Skeletal muscle satellite cell (primary cell): ENCODE measurements around the gene LMNTD1.
"Not testable (repeated sequence)": the region's sequence is repeated elsewhere in the genome, so short reads cannot be mapped to it uniquely, and the experiment has no call there.

Experiments used
- H3K27me3 ChIP-seq: 2 replicates; pipeline ENCODE4 v1.7.0; 2013; ENCODE audit warnings: low read length; ENCODE audit not compliant: control insufficient read depth, insufficient read depth
- H3K36me3 ChIP-seq: 2 replicates; pipeline ENCODE4 v1.7.0; 2013; ENCODE audit warnings: mild to moderate bottlenecking, control low read depth, low read length; ENCODE audit not compliant: insufficient read depth
- H3K4me1 ChIP-seq: 2 replicates; pipeline ENCODE4 v1.7.0; 2013; ENCODE audit warnings: low read length; ENCODE audit not compliant: control insufficient read depth, insufficient read depth
- H3K4me2 ChIP-seq: 2 replicates; pipeline ENCODE4 v1.7.0; 2013; ENCODE audit warnings: mild to moderate bottlenecking, low read length
- H3K4me3 ChIP-seq: 2 replicates; pipeline ENCODE4 v1.7.0; 2013; ENCODE audit warnings: low read length
- H3K9ac ChIP-seq: 2 replicates; pipeline ENCODE4 v1.7.0; 2013; ENCODE audit warnings: mild to moderate bottlenecking, low read depth, low read length, moderate library complexity
- H3K9me3 ChIP-seq: replicated peaks from 2 replicates; pipeline ENCODE4 v1.7.0; 2013; ENCODE audit warnings: mild to moderate bottlenecking, control low read depth, low read length

LMNTD1 gene

GRCh38 chr12:25502596-25502995 lies 50.5 kb downstream of the LMNTD1 start:
- Histone ChIP-seq H3K36me3 (no peaks in the 10 kb centered on the region), H3K4me2 (no peak overlapping the region), H3K9me3 (no peaks in the 10 kb centered on the region), H3K27me3 (no peaks in the 10 kb centered on the region), H3K4me1 (peaks cover 22% of the 10 kb centered on the region), H3K9ac (no peak overlapping the region), H3K4me3 (no peak overlapping the region)

DNA sequence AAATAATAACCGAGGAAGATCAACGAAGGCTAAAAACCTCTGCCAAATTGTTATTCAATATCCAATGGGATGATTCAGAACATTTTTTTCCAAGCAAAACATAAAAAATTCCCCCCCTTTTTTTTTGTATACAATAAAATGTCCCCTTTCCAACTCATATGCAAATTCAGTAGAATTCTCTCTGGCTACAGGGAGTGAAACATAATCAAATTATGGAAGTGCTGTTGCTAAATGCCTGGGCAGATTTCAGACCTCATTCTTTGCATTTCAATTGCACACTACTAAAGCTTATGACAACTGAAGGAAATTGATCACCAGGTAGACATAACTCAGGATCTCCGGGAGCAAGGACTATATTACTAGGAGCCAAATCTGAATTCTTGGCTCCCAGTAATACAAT lies 51.0 kb downstream of the LMNTD1 start:
- H3K4me1 ChIP-seq, result peaks cover 22% of the 10 kb centered on the region
- H3K9ac ChIP-seq, result no peak overlapping the region
- H3K27me3 ChIP-seq, result no peaks in the 10 kb centered on the region
- no peak overlapping the region for H3K4me3 ChIP-seq
- H3K36me3 ChIP-seq, result no peaks in the 10 kb centered on the region
- H3K9me3 ChIP-seq, result no peaks in the 10 kb centered on the region
- H3K4me2 ChIP-seq, result no peak overlapping the region

DNA sequence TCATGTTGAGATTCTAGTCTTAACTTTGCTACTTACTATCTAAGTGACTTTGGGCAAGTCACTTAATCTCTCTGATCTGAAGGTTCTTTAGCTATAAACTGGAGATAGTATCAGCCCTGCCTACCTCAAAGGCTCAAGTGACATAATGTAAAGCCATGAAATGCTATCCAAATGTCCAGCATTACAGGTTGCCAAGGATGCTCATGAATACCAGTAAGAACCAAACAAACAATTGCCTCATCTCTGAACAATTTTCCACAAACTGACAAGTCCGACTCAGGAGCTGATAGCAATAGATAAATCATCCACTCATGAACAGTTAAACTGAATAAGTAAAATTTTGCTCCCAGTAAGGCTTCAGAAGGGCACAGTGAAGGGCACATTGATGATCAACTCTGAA lies 51.5 kb downstream of the LMNTD1 start:
- no peak overlapping the region for H3K4me3 ChIP-seq
- H3K4me1 ChIP-seq, result peaks cover 27% of the 10 kb centered on the region
- H3K36me3 ChIP-seq, result no peaks in the 10 kb centered on the region
- no peaks in the 10 kb centered on the region for H3K27me3 ChIP-seq
- peak overlapping the region; percentile 11 for H3K4me2 ChIP-seq
- no peak overlapping the region for H3K9ac ChIP-seq
- H3K9me3 ChIP-seq, result no peaks in the 10 kb centered on the region

- no peaks in the 10 kb centered on the region for H3K27me3 ChIP-seq
- H3K9ac ChIP-seq, result no peak overlapping the region
- no peak overlapping the region for H3K4me3 ChIP-seq
- H3K9me3 ChIP-seq, result no peaks in the 10 kb centered on the region
- no peak overlapping the region for H3K4me2 ChIP-seq
- no peaks in the 10 kb centered on the region for H3K36me3 ChIP-seq
- peaks cover 36% of the 10 kb centered on the region for H3K4me1 ChIP-seq
These were observed 52.4 kb downstream of the LMNTD1 start for GRCh38 chr12:25500651-25501050.

DNA sequence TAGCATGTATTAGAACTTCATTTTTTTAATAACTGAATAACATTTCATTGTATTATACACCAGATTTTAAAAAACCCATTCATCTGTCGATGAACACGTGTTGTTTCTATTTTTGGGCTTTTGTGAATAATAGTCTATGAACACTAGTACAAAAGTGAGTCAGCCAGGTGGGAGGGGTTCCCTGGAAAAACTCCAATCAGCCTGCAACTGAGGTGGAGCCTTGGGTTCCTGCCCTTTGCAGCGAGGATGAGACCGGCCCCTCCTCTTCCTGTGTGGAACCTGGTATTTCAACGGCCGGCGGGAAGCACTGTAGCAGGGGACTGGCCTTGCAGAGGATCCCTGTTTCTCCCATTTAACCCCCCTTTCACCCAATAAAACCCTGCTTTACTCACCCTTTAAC lies 56.1 kb downstream of the LMNTD1 start:
- Histone ChIP-seq H3K4me1 (peaks cover 42% of the 10 kb centered on the region), H3K9me3 (no peaks in the 10 kb centered on the region), H3K4me2 (no peak overlapping the region), H3K36me3 (no peaks in the 10 kb centered on the region), H3K4me3 (no peak overlapping the region), H3K9ac (no peak overlapping the region), H3K27me3 (no peaks in the 10 kb centered on the region)

DNA sequence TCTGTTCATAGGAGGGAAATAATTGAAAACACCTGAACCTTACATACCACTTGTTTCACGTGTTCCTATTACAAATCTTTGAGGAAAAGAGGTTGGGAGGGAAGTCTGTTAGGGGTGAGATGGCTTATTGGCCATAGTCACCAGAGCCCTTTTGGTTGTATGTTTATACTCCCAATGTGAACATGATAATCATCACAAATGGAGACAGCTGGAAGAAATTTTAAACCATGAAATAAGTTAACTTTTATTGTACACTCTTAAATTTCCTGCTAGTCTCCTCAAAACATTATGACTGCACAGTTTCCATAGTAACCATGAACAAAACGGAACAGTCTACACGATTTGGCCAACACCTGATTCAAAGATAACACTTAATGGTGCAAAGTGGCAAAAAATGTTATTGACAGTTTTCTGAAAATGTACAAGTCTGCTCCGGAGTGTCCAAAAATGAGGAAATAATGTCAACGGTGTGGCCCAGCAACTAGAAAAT lies 56.9 kb downstream of the LMNTD1 start:
- Histone ChIP-seq H3K4me1 (peaks cover 33% of the 10 kb centered on the region), H3K4me3 (no peak overlapping the region), H3K27me3 (no peaks in the 10 kb centered on the region), H3K9ac (no peak overlapping the region), H3K9me3 (no peaks in the 10 kb centered on the region), H3K36me3 (no peaks in the 10 kb centered on the region), H3K4me2 (no peak overlapping the region)

DNA sequence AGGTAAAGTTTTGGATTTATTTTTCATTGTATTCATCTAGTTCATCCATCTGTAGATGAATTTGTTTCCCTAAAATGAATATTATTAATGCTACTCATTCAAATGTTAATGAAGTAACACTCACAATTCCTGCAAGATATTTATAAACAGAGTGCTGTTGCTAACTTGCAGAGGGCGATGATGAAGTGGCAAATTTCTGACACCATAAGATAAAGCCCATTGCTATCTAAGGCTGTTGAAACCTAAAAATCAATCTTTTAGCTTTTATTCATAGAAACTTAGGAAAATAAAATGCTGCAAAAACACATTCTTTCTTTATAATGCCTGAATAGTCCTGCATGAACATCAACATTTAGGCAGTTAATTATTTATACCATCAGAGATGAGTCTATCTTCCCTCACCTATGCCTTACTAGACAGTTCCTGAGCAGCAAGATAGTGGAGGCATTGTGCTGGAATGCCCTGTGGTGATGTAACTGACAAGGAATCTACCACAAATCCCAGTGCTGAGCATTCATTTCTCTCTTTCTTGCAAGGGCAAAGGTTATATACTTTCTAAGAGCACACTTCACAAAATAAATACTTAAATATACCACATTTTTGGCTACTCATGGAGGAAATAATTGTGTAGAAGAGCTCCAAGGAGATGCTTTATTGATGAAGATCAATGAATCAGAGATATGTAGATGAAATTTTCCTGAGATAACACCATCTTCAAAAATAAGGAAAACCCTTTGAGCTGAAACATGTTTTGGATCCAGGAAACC lies 57.6 kb downstream of the LMNTD1 start:
- Histone ChIP-seq H3K36me3 (no peaks in the 10 kb centered on the region), H3K4me2 (no peak overlapping the region), H3K4me1 (peaks cover 27% of the 10 kb centered on the region), H3K9me3 (no peaks in the 10 kb centered on the region), H3K9ac (no peak overlapping the region), H3K27me3 (no peaks in the 10 kb centered on the region), H3K4me3 (no peak overlapping the region)

DNA sequence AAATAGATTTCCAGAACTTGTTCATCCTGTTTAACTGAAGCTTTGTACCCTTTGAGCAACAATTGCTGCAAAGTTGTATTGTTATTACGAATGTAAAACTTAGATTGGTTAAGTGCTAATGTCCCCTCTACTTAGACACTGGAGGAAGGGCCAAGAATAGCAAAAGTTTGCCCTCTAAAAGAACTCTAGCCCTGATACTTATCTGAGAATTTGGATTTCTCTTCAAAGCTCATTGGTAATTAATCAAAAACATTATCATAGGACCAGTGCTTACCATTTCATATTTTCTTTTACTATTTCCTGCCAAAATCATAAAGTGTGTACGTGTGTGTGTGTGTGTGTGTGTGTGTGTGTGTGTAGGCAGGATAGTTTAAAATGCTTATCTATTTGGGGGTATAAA lies 58.2 kb downstream of the LMNTD1 start:
- H3K4me1 ChIP-seq, result peaks cover 23% of the 10 kb centered on the region
- no peaks in the 10 kb centered on the region for H3K9me3 ChIP-seq
- no peaks in the 10 kb centered on the region for H3K27me3 ChIP-seq
- H3K4me2 ChIP-seq, result no peak overlapping the region
- H3K9ac ChIP-seq, result no peak overlapping the region
- no peak overlapping the region for H3K4me3 ChIP-seq
- no peaks in the 10 kb centered on the region for H3K36me3 ChIP-seq

DNA sequence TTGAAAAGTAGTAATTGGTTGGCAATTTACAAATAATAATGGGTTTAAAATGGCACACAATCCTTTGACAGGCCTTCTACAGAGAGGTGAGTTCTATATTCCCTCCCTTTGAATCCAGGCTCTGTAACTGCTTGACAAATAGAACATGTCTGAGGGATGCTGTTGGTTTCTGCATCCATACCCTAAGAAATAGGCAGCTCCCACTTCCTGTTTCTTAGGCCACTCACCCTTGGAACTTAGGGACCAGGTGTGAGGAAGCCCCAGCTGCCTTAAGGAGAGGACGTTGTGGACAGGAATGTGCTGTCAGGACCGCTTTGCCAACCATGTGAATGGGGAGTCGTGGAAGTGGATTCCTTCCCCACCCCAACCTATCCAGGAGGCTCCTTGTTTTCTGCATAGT lies 59.4 kb downstream of the LMNTD1 start:
- Histone ChIP-seq H3K9me3 (no peaks in the 10 kb centered on the region), H3K9ac (no peak overlapping the region), H3K36me3 (no peaks in the 10 kb centered on the region), H3K4me3 (no peak overlapping the region), H3K4me2 (no peak overlapping the region), H3K27me3 (no peaks in the 10 kb centered on the region), H3K4me1 (peaks cover 23% of the 10 kb centered on the region)

DNA sequence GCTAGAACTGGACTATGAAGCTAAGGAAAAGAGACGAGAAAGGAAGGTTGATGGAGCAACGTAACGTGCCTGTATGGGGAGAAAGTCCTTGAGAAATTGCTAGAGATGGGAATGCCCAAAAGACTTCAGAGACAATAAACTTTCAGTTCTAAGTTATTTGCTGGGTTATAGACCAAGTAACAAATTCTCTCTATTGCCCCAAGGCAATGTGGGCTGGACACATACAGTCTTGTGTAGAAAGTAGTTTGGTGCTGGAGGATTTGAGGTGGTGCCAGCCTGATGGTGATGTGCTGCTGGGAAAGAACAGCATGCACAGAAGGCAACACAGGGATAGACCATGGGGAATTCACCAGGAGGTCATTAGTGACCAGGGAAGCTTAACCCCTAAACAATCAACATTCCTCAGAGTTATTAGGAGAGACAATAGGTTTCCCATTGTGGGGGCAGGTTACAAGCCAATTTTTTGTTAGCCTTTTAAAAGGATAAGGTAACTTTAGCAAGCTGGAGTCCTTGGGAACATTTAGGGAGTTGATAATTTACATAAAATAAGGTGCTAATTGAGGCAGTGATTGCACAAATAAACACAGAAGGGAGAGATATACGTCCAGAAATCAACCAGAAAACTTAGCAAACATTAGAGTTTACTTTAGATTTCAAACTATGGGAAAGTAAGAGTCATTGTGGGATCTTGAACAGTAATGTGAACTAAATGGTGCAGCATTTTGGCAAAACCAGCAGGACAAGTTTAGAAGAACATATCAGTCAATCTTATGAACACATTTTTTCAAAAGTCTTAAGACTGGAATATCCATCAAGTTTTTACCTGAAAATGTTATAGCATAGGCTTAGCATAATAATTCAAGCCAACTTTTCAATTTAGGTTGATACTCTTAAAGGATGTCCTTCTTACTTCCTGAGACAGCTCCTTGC lies 61.4 kb downstream of the LMNTD1 start:
- H3K36me3 ChIP-seq, result no peaks in the 10 kb centered on the region
- H3K4me3 ChIP-seq, result no peak overlapping the region
- no peaks in the 10 kb centered on the region for H3K9me3 ChIP-seq
- no peaks in the 10 kb centered on the region for H3K27me3 ChIP-seq
- peaks cover 19% of the 10 kb centered on the region for H3K4me1 ChIP-seq
- no peak overlapping the region for H3K9ac ChIP-seq
- H3K4me2 ChIP-seq, result no peak overlapping the region

- H3K4me3 ChIP-seq, H3K27me3 ChIP-seq, H3K9me3 ChIP-seq, H3K4me1 ChIP-seq, H3K4me2 ChIP-seq, H3K9ac ChIP-seq, H3K36me3 ChIP-seq: not testable (repeated sequence)
These were observed 63.9 kb downstream of the LMNTD1 start for GRCh38 chr12:25488956-25489870.
